Measurements from ENCODE around the gene ITGA1.

GRCh38 chr5:52893863-52894262 lies 106.1 kb downstream of the ITGA1 start:
- TF ChIP-seq, protein P1, sequence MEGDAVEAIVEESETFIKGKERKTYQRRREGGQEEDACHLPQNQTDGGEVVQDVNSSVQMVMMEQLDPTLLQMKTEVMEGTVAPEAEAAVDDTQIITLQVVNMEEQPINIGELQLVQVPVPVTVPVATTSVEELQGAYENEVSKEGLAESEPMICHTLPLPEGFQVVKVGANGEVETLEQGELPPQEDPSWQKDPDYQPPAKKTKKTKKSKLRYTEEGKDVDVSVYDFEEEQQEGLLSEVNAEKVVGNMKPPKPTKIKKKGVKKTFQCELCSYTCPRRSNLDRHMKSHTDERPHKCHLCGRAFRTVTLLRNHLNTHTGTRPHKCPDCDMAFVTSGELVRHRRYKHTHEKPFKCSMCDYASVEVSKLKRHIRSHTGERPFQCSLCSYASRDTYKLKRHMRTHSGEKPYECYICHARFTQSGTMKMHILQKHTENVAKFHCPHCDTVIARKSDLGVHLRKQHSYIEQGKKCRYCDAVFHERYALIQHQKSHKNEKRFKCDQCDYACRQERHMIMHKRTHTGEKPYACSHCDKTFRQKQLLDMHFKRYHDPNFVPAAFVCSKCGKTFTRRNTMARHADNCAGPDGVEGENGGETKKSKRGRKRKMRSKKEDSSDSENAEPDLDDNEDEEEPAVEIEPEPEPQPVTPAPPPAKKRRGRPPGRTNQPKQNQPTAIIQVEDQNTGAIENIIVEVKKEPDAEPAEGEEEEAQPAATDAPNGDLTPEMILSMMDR (conservative IDR thresholded peaks at IDR 0.05 in 1 of 2, IDR thresholded peaks at IDR 0.05 in 1 of 2; ENCODE audit: low read depth in 1 of 2, low read length in 2 of 2): no peak
- TF ChIP-seq EZH2 (IDR thresholded peaks at IDR 0.05; ENCODE audit: low read length, missing control alignments): no peak
